ENCODE data around the gene KAT2A. TPM values are rescaled to one million over a fixed set of nuclear protein-coding genes. Genes with fewer than 3 reads are reported as not detected.

The KAT2A gene
- total RNA-seq, 1 donor from 2014 or later = 18.4 TPM

GRCh38 chr17:42119301-42119700, 1.9 kb downstream of the KAT2A start:
- no peak overlapping the region for H3K27ac Mint-ChIP-seq
- no peak overlapping the region for H3K9ac ChIP-seq
- H3K36me3 ChIP-seq = no peaks in the 10 kb centered on the region
- no peaks in the 10 kb centered on the region for H3K9me3 ChIP-seq (ENCODE audit: low read depth)
- no peaks in the 10 kb centered on the region for H3K27me3 ChIP-seq
- no peaks in the 10 kb centered on the region for H4K20me1 ChIP-seq (ENCODE audit: low read depth)
- no peak overlapping the region for H2AFZ ChIP-seq (replicated peaks)
- no peak overlapping the region for H3K27ac ChIP-seq
- DNase-seq (ENCODE audit: low spot score) = no peak
- peaks cover 21% of the 10 kb centered on the region for H3F3A ChIP-seq (ENCODE audit: low read depth)
- peaks cover 12% of the 10 kb centered on the region for H3K4me1 Mint-ChIP-seq
- H3K9me3 Mint-ChIP-seq = no peaks in the 10 kb centered on the region
- H3K4me3 Mint-ChIP-seq = peak overlapping the region; percentile 35
- TF ChIP-seq EZH2 (IDR thresholded peaks at IDR 0.05) (no peak), EZH2phosphoT487 (IDR thresholded peaks at IDR 0.05) (no peak)
- TF ChIP-seq, protein P1, sequence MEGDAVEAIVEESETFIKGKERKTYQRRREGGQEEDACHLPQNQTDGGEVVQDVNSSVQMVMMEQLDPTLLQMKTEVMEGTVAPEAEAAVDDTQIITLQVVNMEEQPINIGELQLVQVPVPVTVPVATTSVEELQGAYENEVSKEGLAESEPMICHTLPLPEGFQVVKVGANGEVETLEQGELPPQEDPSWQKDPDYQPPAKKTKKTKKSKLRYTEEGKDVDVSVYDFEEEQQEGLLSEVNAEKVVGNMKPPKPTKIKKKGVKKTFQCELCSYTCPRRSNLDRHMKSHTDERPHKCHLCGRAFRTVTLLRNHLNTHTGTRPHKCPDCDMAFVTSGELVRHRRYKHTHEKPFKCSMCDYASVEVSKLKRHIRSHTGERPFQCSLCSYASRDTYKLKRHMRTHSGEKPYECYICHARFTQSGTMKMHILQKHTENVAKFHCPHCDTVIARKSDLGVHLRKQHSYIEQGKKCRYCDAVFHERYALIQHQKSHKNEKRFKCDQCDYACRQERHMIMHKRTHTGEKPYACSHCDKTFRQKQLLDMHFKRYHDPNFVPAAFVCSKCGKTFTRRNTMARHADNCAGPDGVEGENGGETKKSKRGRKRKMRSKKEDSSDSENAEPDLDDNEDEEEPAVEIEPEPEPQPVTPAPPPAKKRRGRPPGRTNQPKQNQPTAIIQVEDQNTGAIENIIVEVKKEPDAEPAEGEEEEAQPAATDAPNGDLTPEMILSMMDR (IDR thresholded peaks at IDR 0.05) = no peak
- no peak overlapping the region for H3K4me3 ChIP-seq
- H3K4me2 ChIP-seq = no peak overlapping the region
- H3K36me3 Mint-ChIP-seq = peaks cover 7% of the 10 kb centered on the region
- H3K4me1 ChIP-seq = peaks cover 16% of the 10 kb centered on the region
- no peaks in the 10 kb centered on the region for H3K79me2 ChIP-seq (ENCODE audit: low read depth)
- H3K27me3 Mint-ChIP-seq (ENCODE audit: insufficient read depth, low read depth) = peaks cover 5% of the 10 kb centered on the region

GRCh38 chr17:42118545-42118944, 2.6 kb downstream of the KAT2A start:
- peak; percentile 44 for DNase-seq (ENCODE audit: low spot score)
- peaks cover 5% of the 10 kb centered on the region for H3K27me3 Mint-ChIP-seq (ENCODE audit: insufficient read depth, low read depth)
- no peaks in the 10 kb centered on the region for H3K36me3 ChIP-seq
- peaks cover 16% of the 10 kb centered on the region for H3K4me1 ChIP-seq
- H4K20me1 ChIP-seq (ENCODE audit: low read depth) = no peaks in the 10 kb centered on the region
- H3K4me3 Mint-ChIP-seq = peak overlapping the region; percentile 49
- no peak overlapping the region for H2AFZ ChIP-seq (replicated peaks)
- H3K27me3 ChIP-seq = no peaks in the 10 kb centered on the region
- H3K4me2 ChIP-seq = no peak overlapping the region
- no peaks in the 10 kb centered on the region for H3K79me2 ChIP-seq (ENCODE audit: low read depth)
- no peaks in the 10 kb centered on the region for H3K9me3 ChIP-seq (ENCODE audit: low read depth)
- peaks cover 12% of the 10 kb centered on the region for H3K4me1 Mint-ChIP-seq
- no peak overlapping the region for H3K4me3 ChIP-seq
- peaks cover 8% of the 10 kb centered on the region for H3K36me3 Mint-ChIP-seq
- no peaks in the 10 kb centered on the region for H3K9me3 Mint-ChIP-seq
- peak overlapping the region; percentile 5 for H3K27ac Mint-ChIP-seq
- H3K27ac ChIP-seq = no peak overlapping the region
- TF ChIP-seq, protein P1 (IDR thresholded peaks at IDR 0.05) = peak; percentile 51
- TF ChIP-seq EZH2phosphoT487 (IDR thresholded peaks at IDR 0.05) = no peak
- TF ChIP-seq EZH2 (IDR thresholded peaks at IDR 0.05) = no peak
- H3K9ac ChIP-seq = no peak overlapping the region
- H3F3A ChIP-seq (ENCODE audit: low read depth) = peaks cover 21% of the 10 kb centered on the region

- Mint-ChIP-seq H3K9me3 (no peaks in the 10 kb centered on the region), H3K27ac (no peak overlapping the region), H3K27me3 (ENCODE audit: insufficient read depth, low read depth) (peaks cover 5% of the 10 kb centered on the region), H3K4me3 (no peak overlapping the region), H3K4me1 (peaks cover 12% of the 10 kb centered on the region), H3K36me3 (peaks cover 7% of the 10 kb centered on the region)
- Histone ChIP-seq H3K27me3 (no peaks in the 10 kb centered on the region), H3K4me3 (no peak overlapping the region), H4K20me1 (ENCODE audit: low read depth) (no peaks in the 10 kb centered on the region), H3F3A (ENCODE audit: low read depth) (peaks cover 19% of the 10 kb centered on the region), H3K9ac (no peak overlapping the region), H3K4me1 (peaks cover 15% of the 10 kb centered on the region), H3K4me2 (no peak overlapping the region), H3K79me2 (ENCODE audit: low read depth) (no peaks in the 10 kb centered on the region), H3K27ac (no peak overlapping the region), H2AFZ (replicated peaks) (no peak overlapping the region), H3K36me3 (no peaks in the 10 kb centered on the region), H3K9me3 (ENCODE audit: low read depth) (no peaks in the 10 kb centered on the region)
- DNase-seq (ENCODE audit: low spot score) = no peak
- TF ChIP-seq, protein P1 (IDR thresholded peaks at IDR 0.05) = no peak
- TF ChIP-seq EZH2phosphoT487 (IDR thresholded peaks at IDR 0.05) (no peak), EZH2 (IDR thresholded peaks at IDR 0.05) (no peak)
These were observed 3.0 kb downstream of the KAT2A start for GRCh38 chr17:42118126-42118510.

All from neural progenitor cell (in vitro differentiated cells).